Activated T-helper 2 cell treated with anti-CD3 and anti-CD28 coated beads, Interferon-gamma antibody, Interleukin-2, Interleukin-4, amounts not matched to agents 10 μg/mL and 5 μg/mL and 100 μg/mL, durations not matched to agents 14 hours and 24 hours and 36 hours (primary cell): ENCODE data around the gene RMDN2. TPM values are rescaled to one million over a fixed set of nuclear protein-coding genes. Genes with fewer than 3 reads are reported as not detected.

Experiments
- DNase-seq: peaks from one replicate; pipeline ENCODE4 v3.0.0; 2021; ENCODE audit warnings: low spot score
- H3K27ac Mint-ChIP-seq: one replicate; pipeline ENCODE4 v1.8.0; 2021; ENCODE audit warnings: mixed read lengths
- H3K27me3 Mint-ChIP-seq: one replicate; pipeline ENCODE4 v1.8.0; 2021; ENCODE audit warnings: low read depth, mixed read lengths
- H3K36me3 Mint-ChIP-seq: one replicate; pipeline ENCODE4 v1.8.0; 2021; ENCODE audit warnings: low read depth, mixed read lengths
- H3K4me1 Mint-ChIP-seq: one replicate; pipeline ENCODE4 v1.8.0; 2021; ENCODE audit warnings: low read depth, mixed read lengths
- H3K4me3 Mint-ChIP-seq: one replicate; pipeline ENCODE4 v1.8.0; 2021; ENCODE audit warnings: low read depth, mild to moderate bottlenecking, moderate library complexity, mixed read lengths
- H3K9me3 Mint-ChIP-seq: one replicate; pipeline ENCODE4 v1.8.0; 2021; ENCODE audit warnings: mixed read lengths
- intact Hi-C: fragments of 100-400 bp; cut with micrococcal nuclease; formaldehyde crosslinking; loops from one replicate; pipeline ENCODE4 v1.15.1; 2023
- total RNA-seq: library from RNA; stranded (reverse); gene quantifications from 2 replicates; pipeline ENCODE4 v1.2.3, GENCODE V29; 2022

The RMDN2 gene
- total RNA-seq, 1 donor from 2014 or later, result 0.89 TPM

GRCh38 chr2:38056216-38056615 is 131.1 kb downstream of the RMDN2 start:
- no peak for DNase-seq
- intact Hi-C loops, result no loop called here
- peaks cover 15% of the 10 kb centered on the region for H3K4me1 Mint-ChIP-seq
- H3K27ac Mint-ChIP-seq, result no peak overlapping the region
- no peaks in the 10 kb centered on the region for H3K9me3 Mint-ChIP-seq
- H3K4me3 Mint-ChIP-seq, result no peak overlapping the region
- H3K36me3 Mint-ChIP-seq, result no peaks in the 10 kb centered on the region
- peaks cover 23% of the 10 kb centered on the region for H3K27me3 Mint-ChIP-seq

- Mint-ChIP-seq H3K4me1 (peaks cover 15% of the 10 kb centered on the region), H3K36me3 (no peaks in the 10 kb centered on the region), H3K27me3 (peaks cover 12% of the 10 kb centered on the region), H3K27ac (no peak overlapping the region), H3K4me3 (no peak overlapping the region), H3K9me3 (no peaks in the 10 kb centered on the region)
- intact Hi-C loops, result no loop called here
- no peak for DNase-seq
Measured at GRCh38 chr2:38057651-38058410, 132.7 kb downstream of the RMDN2 start.

GRCh38 chr2:38060236-38061018 is 135.3 kb downstream of the RMDN2 start:
- intact Hi-C loops, result no loop called here
- DNase-seq, result no peak
- H3K4me1 Mint-ChIP-seq, result peaks cover 15% of the 10 kb centered on the region
- no peak overlapping the region for H3K27ac Mint-ChIP-seq
- no peak overlapping the region for H3K4me3 Mint-ChIP-seq
- H3K27me3 Mint-ChIP-seq, result peaks cover 2% of the 10 kb centered on the region
- no peaks in the 10 kb centered on the region for H3K9me3 Mint-ChIP-seq
- H3K36me3 Mint-ChIP-seq, result peaks cover 3% of the 10 kb centered on the region

GRCh38 chr2:38064801-38065501 is 139.9 kb downstream of the RMDN2 start:
- Mint-ChIP-seq H3K4me3 (no peak overlapping the region), H3K36me3 (peaks cover 8% of the 10 kb centered on the region), H3K9me3 (no peaks in the 10 kb centered on the region), H3K4me1 (no peaks in the 10 kb centered on the region), H3K27ac (no peak overlapping the region), H3K27me3 (no peaks in the 10 kb centered on the region)
- DNase-seq, result no peak
- intact Hi-C loops, result no loop called here

GRCh38 chr2:38065502-38066135 is 140.5 kb downstream of the RMDN2 start:
- no peak for DNase-seq
- H3K36me3 Mint-ChIP-seq, result peaks cover 12% of the 10 kb centered on the region
- no peaks in the 10 kb centered on the region for H3K27me3 Mint-ChIP-seq
- no peak overlapping the region for H3K4me3 Mint-ChIP-seq
- H3K9me3 Mint-ChIP-seq, result no peaks in the 10 kb centered on the region
- intact Hi-C loops, result no loop called here
- H3K4me1 Mint-ChIP-seq, result no peaks in the 10 kb centered on the region
- H3K27ac Mint-ChIP-seq, result no peak overlapping the region

- intact Hi-C loops, result no loop called here
- no peaks in the 10 kb centered on the region for H3K9me3 Mint-ChIP-seq
- peaks cover 2% of the 10 kb centered on the region for H3K4me1 Mint-ChIP-seq
- H3K36me3 Mint-ChIP-seq, result peaks cover 19% of the 10 kb centered on the region
- no peak overlapping the region for H3K27ac Mint-ChIP-seq
- peaks cover 2% of the 10 kb centered on the region for H3K27me3 Mint-ChIP-seq
- H3K4me3 Mint-ChIP-seq, result no peak overlapping the region
- DNase-seq, result no peak
Measured at GRCh38 chr2:38066421-38067115, 141.5 kb downstream of the RMDN2 start.

Other genes with a start within 250 kb of the RMDN2 start
- 8.6 and 10.9 TPM in 2 replicates for gene CYP1B1, start 150.9 kb downstream of the RMDN2 start, total RNA-seq